Measurements from ENCODE around the gene HFE. TPM values are rescaled to one million over a fixed set of nuclear protein-coding genes. Genes with fewer than 3 reads are reported as not detected.

The HFE gene
- total and polyA plus RNA-seq, 10 of the 15 experiments (the other 5 are each of a cell fraction or from before 2014, with no cell fraction given) = 0.52 to 5.9 (median 1.7) TPM

DNA sequence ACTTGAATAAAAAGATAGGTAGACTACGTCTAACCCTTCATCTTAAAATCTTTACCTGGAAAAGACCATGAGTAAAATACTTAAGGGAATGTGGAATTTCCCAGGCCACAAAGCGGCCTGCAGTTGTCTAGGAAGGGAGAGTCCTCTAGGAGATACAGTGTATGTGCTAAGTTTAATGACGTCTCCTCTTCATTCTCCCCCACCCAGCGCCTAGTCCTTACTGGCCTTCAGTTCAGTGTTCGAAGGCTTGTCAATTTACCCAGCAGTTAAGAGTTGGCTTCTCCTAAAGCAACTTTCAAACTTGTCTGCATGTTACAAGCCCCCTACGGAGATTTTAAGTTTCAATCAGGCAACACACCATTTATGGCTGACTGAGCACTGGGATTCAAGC, 35.2 kb downstream of the HFE start:
- ChIA-PET SMC1A (ENCODE audit: uncharacterized antibody, unreplicated experiment) (interaction anchor here (0.8 to 3.3 kb wide), 4 partner anchors 34 to 94 kb away, joined by 4 to 34 read pairs (median 12); a partner anchor contains a TSS), POLR2A (interaction anchor here (0.5 to 6.4 kb wide), 10 partner anchors 19 to 1012 kb away, joined by 3 to 119 read pairs (median 16); a partner anchor contains a TSS), CTCF (interaction anchor here (1.5 to 2.3 kb wide), 2 partner anchors 57 to 75 kb away, joined by 6 to 9 read pairs; a partner anchor contains a TSS), RAD21 (ENCODE audit: unreplicated experiment) (interaction anchor here (0.6 to 7.2 kb wide), 3 partner anchors 36 to 447 kb away, joined by 3 to 96 read pairs (median 4); a partner anchor contains a TSS)
- 0 out of 3 replicates have a peak, but pooled peaks have one; percentile 6 for ATAC-seq
- Histone ChIP-seq H3K4me1 (ENCODE audit: control insufficient read depth, insufficient read depth, low read length) (peaks cover 3% of the 10 kb centered on the region; the same call in 1 of the 2 replicates), H3K79me2 (ENCODE audit: control insufficient read depth, insufficient read depth, low read length) (peaks cover 40% of the 10 kb centered on the region), H3K9ac (ENCODE audit: control insufficient read depth, insufficient read depth, low read length) (peak overlapping the region; percentile 70), H3K9me3 (replicated peaks; ENCODE audit: control insufficient read depth, insufficient read depth, low read length) (no peaks in the 10 kb centered on the region; the same call in 2 of the 3 replicates), H3K4me3 (peak overlapping the region; percentile 64), H3K27ac (ENCODE audit: control insufficient read depth, insufficient read depth) (peak overlapping the region; percentile 95), H4K20me1 (ENCODE audit: control insufficient read depth, insufficient read depth) (peaks cover 6% of the 10 kb centered on the region; the same call in 1 of the 2 replicates), H3K4me2 (ENCODE audit: control insufficient read depth, insufficient read depth) (peak overlapping the region; percentile 89), H3K27me3 (replicated peaks in 1 of 2; ENCODE audit: control insufficient read depth in 2 of 2, insufficient read depth in 2 of 2, low read length in 1 of 2) (no peaks in the 10 kb centered on the region), H2AFZ (ENCODE audit: control insufficient read depth, low read depth, low read length) (peak overlapping the region; percentile 30; the same call in 1 of the 2 replicates), H3K36me3 (ENCODE audit: control insufficient read depth in 2 of 2, insufficient read depth in 2 of 2, low read length in 1 of 2) (0 out of 4 replicates have a peak, but pooled peaks cover 0 to under 1% of the 10 kb centered on the region in 2 experiments)
- no peak for FAIRE-seq
- intact Hi-C loops (cut with micrococcal nuclease; ENCODE audit: unreplicated experiment) = loop anchor here (2.0 to 5.0 kb wide), 4 partner anchors 68 to 1690 kb away; a partner anchor contains a TSS
- DNase-seq (ENCODE audit: low read depth, low spot score) = no peak
- BruUV-seq (replicated peaks) = no TSS peak
- WGBS (ENCODE audit: insufficient coverage, insufficient replicate concordance, low lambda C conversion rate, missing lambda C conversion rate) = 22% methylated on average over 6 of the region's 6 CpGs
- in situ Hi-C loops (cut with MboI) = loop anchor here (5.0 to 10.0 kb wide), 3 partner anchors 75 to 1712 kb away; a partner anchor contains a TSS
- TF ChIP-seq, protein P1, sequence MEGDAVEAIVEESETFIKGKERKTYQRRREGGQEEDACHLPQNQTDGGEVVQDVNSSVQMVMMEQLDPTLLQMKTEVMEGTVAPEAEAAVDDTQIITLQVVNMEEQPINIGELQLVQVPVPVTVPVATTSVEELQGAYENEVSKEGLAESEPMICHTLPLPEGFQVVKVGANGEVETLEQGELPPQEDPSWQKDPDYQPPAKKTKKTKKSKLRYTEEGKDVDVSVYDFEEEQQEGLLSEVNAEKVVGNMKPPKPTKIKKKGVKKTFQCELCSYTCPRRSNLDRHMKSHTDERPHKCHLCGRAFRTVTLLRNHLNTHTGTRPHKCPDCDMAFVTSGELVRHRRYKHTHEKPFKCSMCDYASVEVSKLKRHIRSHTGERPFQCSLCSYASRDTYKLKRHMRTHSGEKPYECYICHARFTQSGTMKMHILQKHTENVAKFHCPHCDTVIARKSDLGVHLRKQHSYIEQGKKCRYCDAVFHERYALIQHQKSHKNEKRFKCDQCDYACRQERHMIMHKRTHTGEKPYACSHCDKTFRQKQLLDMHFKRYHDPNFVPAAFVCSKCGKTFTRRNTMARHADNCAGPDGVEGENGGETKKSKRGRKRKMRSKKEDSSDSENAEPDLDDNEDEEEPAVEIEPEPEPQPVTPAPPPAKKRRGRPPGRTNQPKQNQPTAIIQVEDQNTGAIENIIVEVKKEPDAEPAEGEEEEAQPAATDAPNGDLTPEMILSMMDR (IDR thresholded peaks at IDR 0.05 in 2 of 3, conservative IDR thresholded peaks at IDR 0.05 in 1 of 3; ENCODE audit: control insufficient read depth in 2 of 3, extremely low read depth in 1 of 3, insufficient read depth in 1 of 3, low read depth in 3 of 3, low read length in 3 of 3) = no peak
- TF ChIP-seq RB1 (IDR thresholded peaks at IDR 0.05; ENCODE audit: borderline replicate concordance) = no peak
- TF ChIP-seq, protein P2, sequence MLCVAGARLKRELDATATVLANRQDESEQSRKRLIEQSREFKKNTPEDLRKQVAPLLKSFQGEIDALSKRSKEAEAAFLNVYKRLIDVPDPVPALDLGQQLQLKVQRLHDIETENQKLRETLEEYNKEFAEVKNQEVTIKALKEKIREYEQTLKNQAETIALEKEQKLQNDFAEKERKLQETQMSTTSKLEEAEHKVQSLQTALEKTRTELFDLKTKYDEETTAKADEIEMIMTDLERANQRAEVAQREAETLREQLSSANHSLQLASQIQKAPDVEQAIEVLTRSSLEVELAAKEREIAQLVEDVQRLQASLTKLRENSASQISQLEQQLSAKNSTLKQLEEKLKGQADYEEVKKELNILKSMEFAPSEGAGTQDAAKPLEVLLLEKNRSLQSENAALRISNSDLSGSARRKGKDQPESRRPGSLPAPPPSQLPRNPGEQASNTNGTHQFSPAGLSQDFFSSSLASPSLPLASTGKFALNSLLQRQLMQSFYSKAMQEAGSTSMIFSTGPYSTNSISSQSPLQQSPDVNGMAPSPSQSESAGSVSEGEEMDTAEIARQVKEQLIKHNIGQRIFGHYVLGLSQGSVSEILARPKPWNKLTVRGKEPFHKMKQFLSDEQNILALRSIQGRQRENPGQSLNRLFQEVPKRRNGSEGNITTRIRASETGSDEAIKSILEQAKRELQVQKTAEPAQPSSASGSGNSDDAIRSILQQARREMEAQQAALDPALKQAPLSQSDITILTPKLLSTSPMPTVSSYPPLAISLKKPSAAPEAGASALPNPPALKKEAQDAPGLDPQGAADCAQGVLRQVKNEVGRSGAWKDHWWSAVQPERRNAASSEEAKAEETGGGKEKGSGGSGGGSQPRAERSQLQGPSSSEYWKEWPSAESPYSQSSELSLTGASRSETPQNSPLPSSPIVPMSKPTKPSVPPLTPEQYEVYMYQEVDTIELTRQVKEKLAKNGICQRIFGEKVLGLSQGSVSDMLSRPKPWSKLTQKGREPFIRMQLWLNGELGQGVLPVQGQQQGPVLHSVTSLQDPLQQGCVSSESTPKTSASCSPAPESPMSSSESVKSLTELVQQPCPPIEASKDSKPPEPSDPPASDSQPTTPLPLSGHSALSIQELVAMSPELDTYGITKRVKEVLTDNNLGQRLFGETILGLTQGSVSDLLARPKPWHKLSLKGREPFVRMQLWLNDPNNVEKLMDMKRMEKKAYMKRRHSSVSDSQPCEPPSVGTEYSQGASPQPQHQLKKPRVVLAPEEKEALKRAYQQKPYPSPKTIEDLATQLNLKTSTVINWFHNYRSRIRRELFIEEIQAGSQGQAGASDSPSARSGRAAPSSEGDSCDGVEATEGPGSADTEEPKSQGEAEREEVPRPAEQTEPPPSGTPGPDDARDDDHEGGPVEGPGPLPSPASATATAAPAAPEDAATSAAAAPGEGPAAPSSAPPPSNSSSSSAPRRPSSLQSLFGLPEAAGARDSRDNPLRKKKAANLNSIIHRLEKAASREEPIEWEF (IDR thresholded peaks at IDR 0.05; ENCODE audit: insufficient replicate concordance, low read depth, low read length) = no peak
- no peak for TF ChIP-seq IKZF2 (IDR thresholded peaks at IDR 0.05)
- no peak for TF ChIP-seq BRCA1 (IDR thresholded peaks at IDR 0.05; ENCODE audit: low read depth, low read length)
- no peak for TF ChIP-seq ETV6 (conservative IDR thresholded peaks at IDR 0.05 in 1 of 2, IDR thresholded peaks at IDR 0.05 in 1 of 2; ENCODE audit: borderline replicate concordance in 1 of 2, low read depth in 1 of 2)
- no peak for TF ChIP-seq ZNF217 (IDR thresholded peaks at IDR 0.05)
- TF ChIP-seq CHD1 (IDR thresholded peaks at IDR 0.05; ENCODE audit: low read depth, low read length) = no peak
- TF ChIP-seq, protein P3, sequence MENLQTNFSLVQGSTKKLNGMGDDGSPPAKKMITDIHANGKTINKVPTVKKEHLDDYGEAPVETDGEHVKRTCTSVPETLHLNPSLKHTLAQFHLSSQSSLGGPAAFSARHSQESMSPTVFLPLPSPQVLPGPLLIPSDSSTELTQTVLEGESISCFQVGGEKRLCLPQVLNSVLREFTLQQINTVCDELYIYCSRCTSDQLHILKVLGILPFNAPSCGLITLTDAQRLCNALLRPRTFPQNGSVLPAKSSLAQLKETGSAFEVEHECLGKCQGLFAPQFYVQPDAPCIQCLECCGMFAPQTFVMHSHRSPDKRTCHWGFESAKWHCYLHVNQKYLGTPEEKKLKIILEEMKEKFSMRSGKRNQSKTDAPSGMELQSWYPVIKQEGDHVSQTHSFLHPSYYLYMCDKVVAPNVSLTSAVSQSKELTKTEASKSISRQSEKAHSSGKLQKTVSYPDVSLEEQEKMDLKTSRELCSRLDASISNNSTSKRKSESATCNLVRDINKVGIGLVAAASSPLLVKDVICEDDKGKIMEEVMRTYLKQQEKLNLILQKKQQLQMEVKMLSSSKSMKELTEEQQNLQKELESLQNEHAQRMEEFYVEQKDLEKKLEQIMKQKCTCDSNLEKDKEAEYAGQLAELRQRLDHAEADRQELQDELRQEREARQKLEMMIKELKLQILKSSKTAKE (IDR thresholded peaks at IDR 0.05; ENCODE audit: low read depth, poor library complexity, severe bottlenecking) = no peak
- no peak for TF ChIP-seq SUZ12 (IDR thresholded peaks at IDR 0.05; ENCODE audit: unreplicated experiment)
- no peak for TF ChIP-seq SREBF1 (IDR thresholded peaks at IDR 0.05; ENCODE audit: low read length)
- no peak for TF ChIP-seq CREM (IDR thresholded peaks at IDR 0.05; ENCODE audit: low read depth)
- no peak for TF ChIP-seq PAX5 (IDR thresholded peaks at IDR 0.05; ENCODE audit: borderline replicate concordance, low read depth, low read length)
- no peak for TF ChIP-seq BHLHE40 (IDR thresholded peaks at IDR 0.05; ENCODE audit: borderline replicate concordance in 1 of 2, low read depth in 2 of 2, low read length in 1 of 2)

Measured in GM12878 (cell line).